Left lung (tissue), 10 donors: Measurements from ENCODE around the gene PID1. TPM values are rescaled to one million over a fixed set of nuclear protein-coding genes. Genes with fewer than 3 reads are reported as not detected.

Experiments used
- ATAC-seq: fragments of 200-7000 bp; cut with Tn5 transposase; one replicate; pipeline ENCODE4 v1.9.1; 2020; ENCODE audit warnings: moderate library complexity
- DNase-seq, 4 donors: peaks; one replicate each; pipeline ENCODE4 v3.0.0-alpha.2; 2013 to 2020
- H3K27ac ChIP-seq, 2 donors: fragments of 200-600 bp; sonication (generic) in 1 of 2; one replicate each; pipeline versions ENCODE4 v1.5.0 to v1.8.0; 2020 to 2021
- H3K27me3 ChIP-seq, 2 donors: fragments of 200-600 bp; sonication (generic) in 1 of 2; one replicate each; pipeline versions ENCODE4 v1.5.0 to v1.8.0; 2020 to 2021
- H3K36me3 ChIP-seq, 2 donors: fragments of 200-600 bp; sonication (generic) in 1 of 2; one replicate each; pipeline versions ENCODE4 v1.5.0 to v1.8.0; 2020 to 2021
- H3K4me1 ChIP-seq, 2 donors: fragments of 200-600 bp; one replicate each; pipeline ENCODE4 v1.8.0; 2021
- H3K4me3 ChIP-seq, 2 donors: fragments of 200-600 bp; sonication (generic) in 1 of 2; one replicate each; pipeline versions ENCODE4 v1.5.0 to v1.8.0; 2020 to 2021; ENCODE audit warnings: mild to moderate bottlenecking in 1 of 2
- H3K9me3 ChIP-seq, 2 donors: fragments of 200-600 bp; sonication (generic) in 1 of 2; one replicate each; pipeline versions ENCODE4 v1.5.0 to v1.8.0; 2020 to 2021
- intact Hi-C, 2 donors: fragments of 100-400 bp; cut with DNase I; formaldehyde crosslinking; loops; one replicate each; pipeline versions ENCODE4 v1.11.2 to v1.14.2; 2022
- polyA plus RNA-seq, 6 donors: library from polyadenylated mRNA; unstranded; fragments of 120-200 nt; gene quantifications; one replicate each; pipeline ENCODE4 v1.2.1, GENCODE V29; 2013; ENCODE audit not compliant: insufficient read length in 6 of 6
- total RNA-seq, 2 donors: library from RNA; stranded (reverse); fragmentation: NEBNext Ultra II Directional; extraction: Animal tissue kit (Norgen Biotek cat#: 25700); gene quantifications; one replicate each; pipeline ENCODE4 v1.2.1, GENCODE V29; 2021
- TF ChIP-seq, protein P1 (sequence below), 2 donors: fragments of 200-600 bp; sonication (generic) in 1 of 2; IDR thresholded peaks; one replicate each; pipeline versions ENCODE4 v1.5.0 to v1.8.0; 2021; ENCODE audit warnings: antibody characterized with exemption in 2 of 2
- donor health status: DM: no; HTN: yes; CAD: no.
- donor health status: DM: no; HTN: no; CAD: no.

Gene PID1
- total and polyA plus RNA-seq, 8 donors, result 19.7 to 47.8 (median 27.4) TPM

- no peaks in the 10 kb centered on the region for H3K4me1 ChIP-seq
- intact Hi-C loops, result no loop called here
- no peak overlapping the region for H3K27ac ChIP-seq
- TF ChIP-seq, protein P1, sequence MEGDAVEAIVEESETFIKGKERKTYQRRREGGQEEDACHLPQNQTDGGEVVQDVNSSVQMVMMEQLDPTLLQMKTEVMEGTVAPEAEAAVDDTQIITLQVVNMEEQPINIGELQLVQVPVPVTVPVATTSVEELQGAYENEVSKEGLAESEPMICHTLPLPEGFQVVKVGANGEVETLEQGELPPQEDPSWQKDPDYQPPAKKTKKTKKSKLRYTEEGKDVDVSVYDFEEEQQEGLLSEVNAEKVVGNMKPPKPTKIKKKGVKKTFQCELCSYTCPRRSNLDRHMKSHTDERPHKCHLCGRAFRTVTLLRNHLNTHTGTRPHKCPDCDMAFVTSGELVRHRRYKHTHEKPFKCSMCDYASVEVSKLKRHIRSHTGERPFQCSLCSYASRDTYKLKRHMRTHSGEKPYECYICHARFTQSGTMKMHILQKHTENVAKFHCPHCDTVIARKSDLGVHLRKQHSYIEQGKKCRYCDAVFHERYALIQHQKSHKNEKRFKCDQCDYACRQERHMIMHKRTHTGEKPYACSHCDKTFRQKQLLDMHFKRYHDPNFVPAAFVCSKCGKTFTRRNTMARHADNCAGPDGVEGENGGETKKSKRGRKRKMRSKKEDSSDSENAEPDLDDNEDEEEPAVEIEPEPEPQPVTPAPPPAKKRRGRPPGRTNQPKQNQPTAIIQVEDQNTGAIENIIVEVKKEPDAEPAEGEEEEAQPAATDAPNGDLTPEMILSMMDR (IDR thresholded peaks at IDR 0.05), result no peak
- H3K27me3 ChIP-seq, result no peaks in the 10 kb centered on the region
- H3K4me3 ChIP-seq, result no peak overlapping the region
- no peaks in the 10 kb centered on the region for H3K36me3 ChIP-seq
- DNase-seq (no peak), ATAC-seq (no peak)
- no peaks in the 10 kb centered on the region for H3K9me3 ChIP-seq
Measured at GRCh38 chr2:229160180-229160579, 110.9 kb downstream of the PID1 start.

GRCh38 chr2:229159405-229159804 is 111.7 kb downstream of the PID1 start:
- TF ChIP-seq, protein P1 (IDR thresholded peaks at IDR 0.05), result no peak
- H3K9me3 ChIP-seq, result no peaks in the 10 kb centered on the region

DNA sequence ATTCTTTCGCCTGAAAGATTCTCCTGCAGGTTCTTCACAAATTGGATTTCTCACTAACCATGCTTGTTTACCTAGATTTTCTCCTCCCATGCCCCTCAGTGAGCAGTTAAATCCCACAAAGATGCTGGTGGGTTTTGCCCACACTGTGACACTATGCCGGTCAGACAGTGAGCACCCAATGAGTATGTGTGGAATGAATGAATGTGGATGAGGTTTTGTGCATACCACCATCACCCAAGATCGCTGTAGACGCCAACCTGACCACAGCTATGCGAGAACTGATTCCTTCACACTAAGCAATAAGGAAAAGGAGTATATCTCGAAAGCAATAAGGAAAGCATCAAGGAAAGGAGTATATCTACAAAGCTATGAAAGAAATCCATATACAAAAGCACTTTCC is 116.7 kb downstream of the PID1 start:
- Histone ChIP-seq H3K9me3 (no peaks in the 10 kb centered on the region), H3K27me3 (no peaks in the 10 kb centered on the region), H3K36me3 (no peaks in the 10 kb centered on the region), H3K4me1 (no peaks in the 10 kb centered on the region), H3K27ac (no peak overlapping the region), H3K4me3 (no peak overlapping the region)
- ATAC-seq (no peak), DNase-seq (no peak)
- TF ChIP-seq, protein P1 (IDR thresholded peaks at IDR 0.05), result no peak
- intact Hi-C loops, result no loop called here

More at GRCh38 chr2:229159405-229159804, 111.7 kb downstream of the PID1 start:
- Histone ChIP-seq H3K4me1 (no peaks in the 10 kb centered on the region), H3K36me3 (no peaks in the 10 kb centered on the region), H3K4me3 (no peak overlapping the region), H3K27ac (no peak overlapping the region), H3K27me3 (no peaks in the 10 kb centered on the region)
- no peak for DNase-seq
- intact Hi-C loops, result no loop called here
- ATAC-seq, result no peak

DNA sequence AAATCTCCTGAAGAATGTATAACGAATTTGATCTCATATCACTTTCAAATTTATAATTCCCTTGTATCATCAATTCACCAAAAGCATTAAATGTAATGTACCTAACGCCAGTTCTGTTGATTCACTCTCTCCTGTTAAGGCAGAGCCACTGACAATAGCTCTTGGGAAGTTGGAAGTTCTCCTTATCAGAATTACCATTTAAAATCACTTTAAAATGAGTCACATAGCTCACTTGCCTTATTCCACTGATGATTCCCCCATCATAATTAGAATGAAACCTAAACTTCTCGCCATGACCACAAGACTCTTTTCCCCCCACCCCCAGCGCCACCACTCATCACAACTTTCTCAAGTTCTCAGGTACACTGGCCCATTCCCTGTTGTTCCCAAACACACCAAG is 117.1 kb downstream of the PID1 start:
- TF ChIP-seq, protein P1 (IDR thresholded peaks at IDR 0.05), result no peak
- H3K27me3 ChIP-seq, result no peaks in the 10 kb centered on the region
- no peak overlapping the region for H3K4me3 ChIP-seq
- no peak for DNase-seq
- no peak overlapping the region for H3K27ac ChIP-seq
- no peaks in the 10 kb centered on the region for H3K4me1 ChIP-seq
- ATAC-seq, result no peak
- H3K36me3 ChIP-seq, result no peaks in the 10 kb centered on the region
- H3K9me3 ChIP-seq, result no peaks in the 10 kb centered on the region
- intact Hi-C loops, result no loop called here

GRCh38 chr2:229153267-229153666 is 117.8 kb downstream of the PID1 start:
- H3K36me3 ChIP-seq, result no peaks in the 10 kb centered on the region
- ATAC-seq (no peak), DNase-seq (no peak)
- H3K27me3 ChIP-seq, result no peaks in the 10 kb centered on the region
- no peak overlapping the region for H3K27ac ChIP-seq
- H3K4me3 ChIP-seq, result no peak overlapping the region
- no peaks in the 10 kb centered on the region for H3K4me1 ChIP-seq
- H3K9me3 ChIP-seq, result no peaks in the 10 kb centered on the region
- intact Hi-C loops, result no loop called here
- TF ChIP-seq, protein P1 (IDR thresholded peaks at IDR 0.05), result no peak
